ENCODE data around the gene ARHGAP8.

ARHGAP8 gene

DNA sequence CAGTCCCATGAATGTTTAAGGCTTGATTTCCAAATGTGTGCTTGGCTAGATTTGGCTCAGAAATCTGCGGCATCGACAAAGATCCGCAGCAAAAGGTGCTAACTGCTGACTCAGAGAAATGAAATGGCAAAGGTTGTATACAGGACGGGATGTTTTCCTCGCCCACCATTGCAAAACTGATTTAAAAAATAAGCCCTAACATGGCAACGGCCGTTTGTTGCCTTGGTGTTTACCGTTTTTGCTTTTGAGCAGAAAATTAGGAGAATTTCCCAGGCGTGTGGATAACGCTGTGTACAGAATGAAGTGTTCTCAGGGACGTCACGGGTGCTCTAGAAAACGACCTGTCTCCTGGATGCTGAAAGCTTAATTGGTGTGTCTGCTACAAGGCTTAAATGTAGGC is 70.2 kb downstream of the ARHGAP8 start:
- no peak overlapping the region for H3K4me3 ChIP-seq (replicated peaks; ENCODE audit: low read depth, low read length)
- TF ChIP-seq, protein P1, sequence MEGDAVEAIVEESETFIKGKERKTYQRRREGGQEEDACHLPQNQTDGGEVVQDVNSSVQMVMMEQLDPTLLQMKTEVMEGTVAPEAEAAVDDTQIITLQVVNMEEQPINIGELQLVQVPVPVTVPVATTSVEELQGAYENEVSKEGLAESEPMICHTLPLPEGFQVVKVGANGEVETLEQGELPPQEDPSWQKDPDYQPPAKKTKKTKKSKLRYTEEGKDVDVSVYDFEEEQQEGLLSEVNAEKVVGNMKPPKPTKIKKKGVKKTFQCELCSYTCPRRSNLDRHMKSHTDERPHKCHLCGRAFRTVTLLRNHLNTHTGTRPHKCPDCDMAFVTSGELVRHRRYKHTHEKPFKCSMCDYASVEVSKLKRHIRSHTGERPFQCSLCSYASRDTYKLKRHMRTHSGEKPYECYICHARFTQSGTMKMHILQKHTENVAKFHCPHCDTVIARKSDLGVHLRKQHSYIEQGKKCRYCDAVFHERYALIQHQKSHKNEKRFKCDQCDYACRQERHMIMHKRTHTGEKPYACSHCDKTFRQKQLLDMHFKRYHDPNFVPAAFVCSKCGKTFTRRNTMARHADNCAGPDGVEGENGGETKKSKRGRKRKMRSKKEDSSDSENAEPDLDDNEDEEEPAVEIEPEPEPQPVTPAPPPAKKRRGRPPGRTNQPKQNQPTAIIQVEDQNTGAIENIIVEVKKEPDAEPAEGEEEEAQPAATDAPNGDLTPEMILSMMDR (IDR thresholded peaks at IDR 0.05; ENCODE audit: low read depth, low read length, missing control alignments): no peak
- DNase-seq (ENCODE audit: extremely low read depth, low read depth): no peak

DNA sequence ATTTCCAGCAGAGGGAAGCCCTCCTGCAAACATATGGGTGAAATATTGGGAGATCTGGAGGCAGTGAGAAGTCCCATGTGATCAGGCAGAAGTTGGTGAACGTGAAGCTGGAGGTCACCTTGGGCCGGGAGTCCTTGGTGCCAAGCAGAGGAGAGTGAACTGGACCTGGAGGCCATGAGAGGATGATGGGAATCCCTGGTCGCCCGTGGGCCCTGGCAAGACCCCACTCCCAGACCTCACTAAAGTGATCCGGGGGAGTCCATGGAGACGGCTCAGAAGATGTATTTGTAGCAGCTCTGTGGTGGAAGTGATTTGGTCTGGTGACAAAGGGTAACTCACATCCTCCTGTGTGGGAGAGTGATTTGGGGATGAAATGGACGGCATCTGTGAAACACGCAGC is 71.0 kb downstream of the ARHGAP8 start:
- TF ChIP-seq, protein P1 (IDR thresholded peaks at IDR 0.05; ENCODE audit: low read depth, low read length, missing control alignments): no peak
- DNase-seq (ENCODE audit: extremely low read depth, low read depth): no peak
- no peak overlapping the region for H3K4me3 ChIP-seq (replicated peaks; ENCODE audit: low read depth, low read length)

DNA sequence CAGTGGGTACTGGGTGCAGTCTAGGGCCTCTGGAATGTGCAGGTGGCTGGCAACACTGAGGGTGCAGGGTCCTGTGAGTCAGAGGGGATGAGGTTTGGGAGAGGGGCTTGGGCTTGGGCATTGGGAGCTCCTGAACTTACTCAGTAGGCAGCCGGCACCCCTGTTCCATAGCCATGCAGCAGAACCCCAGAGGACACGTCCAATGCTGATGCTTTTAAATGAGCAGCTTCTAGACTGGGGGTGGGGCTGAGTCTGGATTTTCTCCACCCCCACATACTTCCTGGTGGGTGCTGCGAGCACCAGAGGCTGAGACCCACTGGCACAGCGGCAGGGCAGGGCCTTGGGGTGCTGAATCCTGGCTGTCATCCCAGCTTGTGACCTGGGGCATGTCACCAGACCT is 71.4 kb downstream of the ARHGAP8 start:
- TF ChIP-seq, protein P1 (IDR thresholded peaks at IDR 0.05; ENCODE audit: low read depth, low read length, missing control alignments): no peak
- H3K4me3 ChIP-seq (replicated peaks; ENCODE audit: low read depth, low read length): no peak overlapping the region

DNA sequence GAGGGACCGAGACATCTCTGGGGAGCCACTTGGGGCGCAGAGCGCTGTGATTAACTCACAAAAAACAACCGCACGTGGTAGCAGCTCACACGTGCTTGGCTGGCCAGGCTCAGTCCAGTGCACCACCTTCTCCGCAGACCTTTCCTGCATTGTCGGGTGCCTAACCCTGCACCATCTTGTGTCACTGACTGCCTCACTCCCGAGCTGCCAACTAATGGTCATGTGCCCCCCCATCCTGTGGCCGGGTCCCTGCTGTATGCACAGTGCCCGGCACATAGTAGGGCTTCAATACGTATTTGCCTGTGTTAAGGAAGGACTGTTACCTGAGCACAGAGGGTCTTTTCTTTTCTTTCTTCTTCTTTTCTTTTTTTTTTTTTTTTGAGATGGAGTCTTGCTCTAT is 71.9 kb downstream of the ARHGAP8 start:
- no peak overlapping the region for H3K4me3 ChIP-seq (replicated peaks; ENCODE audit: low read depth, low read length)
- DNase-seq (ENCODE audit: extremely low read depth, low read depth): no peak
- TF ChIP-seq, protein P1 (IDR thresholded peaks at IDR 0.05; ENCODE audit: low read depth, low read length, missing control alignments): no peak

More for the DNA sequence above, 71.4 kb downstream of the ARHGAP8 start:
- no peak for DNase-seq (ENCODE audit: extremely low read depth, low read depth)

DNA sequence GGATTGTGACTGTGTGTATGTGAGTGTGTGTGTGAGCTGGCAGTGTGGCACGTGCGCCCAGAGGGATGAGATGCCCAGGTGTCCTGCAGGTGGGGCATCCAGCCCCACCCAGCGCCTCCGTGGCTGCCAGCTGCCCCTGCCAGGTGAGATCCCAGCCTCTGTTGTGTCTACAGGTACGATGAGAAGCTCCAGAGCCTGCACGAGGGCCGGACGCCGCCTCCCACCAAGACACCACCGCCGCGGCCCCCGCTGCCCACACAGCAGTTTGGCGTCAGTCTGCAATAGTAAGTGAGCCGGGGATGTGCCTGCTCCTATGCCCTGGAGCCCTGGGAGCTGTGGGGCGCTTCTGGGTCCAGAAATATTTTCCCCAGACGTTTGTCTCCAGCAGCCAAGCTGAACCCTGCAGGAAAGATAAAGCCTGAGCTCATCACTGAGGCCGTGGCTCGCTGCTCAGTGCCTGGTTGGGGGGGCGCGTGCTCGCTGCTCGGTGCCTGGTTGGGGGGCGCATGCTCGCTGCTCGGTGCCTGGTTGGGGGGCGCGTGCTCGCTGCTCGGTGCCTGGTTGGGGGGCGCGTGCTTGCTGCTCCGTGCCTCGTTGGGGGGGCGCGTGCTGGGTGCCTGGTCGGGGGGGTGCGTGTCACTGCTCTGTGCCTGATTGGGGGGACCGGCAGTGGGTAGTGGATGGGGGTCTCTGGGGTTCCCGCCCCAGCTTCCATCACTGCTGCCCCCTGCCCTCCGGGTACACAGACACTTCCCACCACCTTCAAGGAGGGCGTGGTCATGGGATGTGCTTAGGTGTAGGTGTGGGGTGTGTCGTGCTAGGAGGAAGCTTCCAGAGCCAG is 73.2 kb downstream of the ARHGAP8 start:
- no peak for DNase-seq (ENCODE audit: extremely low read depth, low read depth)
- H3K4me3 ChIP-seq (replicated peaks; ENCODE audit: low read depth, low read length): no peak overlapping the region
- TF ChIP-seq, protein P1 (IDR thresholded peaks at IDR 0.05; ENCODE audit: low read depth, low read length, missing control alignments): no peak

DNA sequence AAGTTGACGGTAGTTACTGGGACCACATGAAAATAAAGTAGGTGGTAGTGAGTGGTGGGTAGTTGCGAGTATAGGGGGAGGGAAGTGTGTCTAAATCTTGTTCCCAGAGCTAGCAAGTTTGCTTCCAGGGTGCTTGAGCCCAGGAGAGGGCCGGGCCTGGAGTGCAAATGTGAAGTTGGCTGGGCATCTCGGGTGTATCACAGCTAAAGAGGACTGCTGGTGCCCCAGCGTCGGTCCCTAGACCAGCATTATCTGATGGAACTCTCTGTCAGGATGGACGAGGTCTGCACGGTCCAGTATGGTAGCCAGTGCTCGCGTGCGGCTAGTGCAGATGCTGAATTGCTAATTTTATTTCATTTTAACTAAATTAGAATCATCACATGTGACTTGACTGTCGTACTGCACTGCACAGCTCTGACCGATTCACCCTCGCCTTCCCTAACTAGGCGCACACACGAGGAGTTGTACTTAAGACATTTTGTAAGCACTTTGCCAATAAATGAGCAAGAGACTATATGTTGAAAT is 75.4 kb downstream of the ARHGAP8 start:
- TF ChIP-seq, protein P1 (IDR thresholded peaks at IDR 0.05; ENCODE audit: low read depth, low read length, missing control alignments): no peak
- H3K4me3 ChIP-seq (replicated peaks; ENCODE audit: low read depth, low read length): no peak overlapping the region
- DNase-seq (ENCODE audit: extremely low read depth, low read depth): no peak

Measured in HFF-Myc (cell line).